SW 1271 (cell line): ENCODE measurements around the gene PPP1R1A.

Experiments
- DNase-seq, 2 experiments: peaks; one replicate each; lab custom pipeline; 2025; lab: John Stamatoyannopoulos, UW

Gene PPP1R1A

GRCh38 chr12:54603173-54603814 lies 14.8 kb upstream of the PPP1R1A start:
- peak; percentile 34 to 81 for DNase-seq

DNA sequence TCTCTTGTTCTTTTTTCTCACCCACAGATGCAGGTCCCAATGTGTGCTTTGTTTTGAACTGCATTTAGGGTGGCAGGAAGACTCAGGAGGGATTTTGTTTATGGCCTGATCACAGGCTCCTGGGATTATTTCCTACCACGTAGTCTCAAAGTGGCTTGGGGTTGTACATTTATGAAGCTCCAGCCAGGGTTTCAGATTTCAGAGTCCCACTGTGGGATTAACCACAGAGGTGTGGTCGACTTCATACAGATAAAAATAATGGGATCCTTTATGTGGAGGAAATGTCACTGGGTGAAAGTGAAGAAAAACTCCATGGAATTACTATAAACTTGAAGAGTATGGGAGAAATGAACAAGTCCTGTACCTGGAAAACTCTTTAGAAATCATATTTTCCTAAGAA lies 14.2 kb upstream of the PPP1R1A start:
- no peak for DNase-seq

DNA sequence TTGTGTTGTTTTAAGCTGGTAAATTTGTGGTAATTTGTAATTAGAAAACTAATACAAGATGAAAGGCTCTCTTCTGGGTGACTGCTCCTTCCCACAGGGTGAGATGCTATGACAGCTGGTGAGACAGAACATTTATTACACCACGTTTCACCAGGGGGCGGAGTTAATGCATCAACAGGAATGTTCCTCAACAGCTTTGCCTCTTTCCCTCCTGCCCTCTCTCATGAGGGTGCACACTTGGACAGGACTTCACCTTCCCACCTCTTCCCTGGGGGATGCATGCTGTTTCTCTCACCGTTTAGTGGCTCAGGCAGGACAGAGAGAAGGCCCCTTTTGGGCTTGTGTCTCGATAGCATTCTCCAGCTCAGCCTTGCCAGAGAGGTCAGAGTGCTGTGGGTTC lies 13.4 kb upstream of the PPP1R1A start:
- no peak for DNase-seq

GRCh38 chr12:54598970-54599369 lies 10.5 kb upstream of the PPP1R1A start:
- no peak for DNase-seq

DNA sequence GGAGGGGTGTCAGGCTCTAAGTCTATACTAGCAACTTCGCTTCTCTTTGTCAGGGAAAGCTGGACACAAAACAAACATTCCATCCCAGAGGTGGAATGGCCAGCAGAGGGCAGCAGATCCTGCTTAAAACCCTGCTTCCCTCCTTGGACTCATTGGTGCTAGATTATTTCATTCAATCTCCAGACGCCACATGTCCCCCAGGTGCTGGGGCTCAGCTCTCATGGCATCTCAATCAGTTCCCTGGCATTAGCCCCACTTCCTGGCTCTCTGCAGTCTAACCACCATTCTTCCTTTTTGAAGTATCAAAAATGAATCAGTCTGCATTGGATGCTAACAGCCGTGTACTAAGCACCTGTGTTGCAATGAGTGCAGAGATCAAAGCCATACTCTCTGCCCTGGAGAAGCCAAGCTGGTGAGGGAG lies 8.1 kb upstream of the PPP1R1A start:
- DNase-seq = peak in 1 of 2 experiments; percentile 53

DNA sequence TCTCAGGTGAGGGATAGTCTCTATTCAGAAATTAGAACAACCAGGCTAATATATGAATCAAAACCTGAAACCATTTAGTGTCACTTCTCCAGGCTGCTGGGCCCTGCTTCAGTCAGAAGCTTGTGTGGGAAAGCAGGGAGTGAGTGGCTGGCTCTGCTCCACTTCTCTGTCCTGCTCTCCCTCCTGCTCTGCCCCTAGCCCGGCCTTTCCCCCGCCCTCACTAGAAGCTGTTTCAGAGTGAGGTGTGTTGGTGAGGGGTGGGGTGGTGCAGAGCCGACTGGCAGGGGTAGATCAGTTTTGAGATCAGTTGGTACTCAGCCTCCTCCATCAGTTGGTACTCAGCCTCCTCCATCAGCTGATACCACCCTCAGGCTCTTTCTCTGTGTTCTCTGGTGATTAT lies 7.0 kb upstream of the PPP1R1A start:
- no peak for DNase-seq

- no peak for DNase-seq
Observed at GRCh38 chr12:54593725-54594124, 5.3 kb upstream of the PPP1R1A start.

DNA sequence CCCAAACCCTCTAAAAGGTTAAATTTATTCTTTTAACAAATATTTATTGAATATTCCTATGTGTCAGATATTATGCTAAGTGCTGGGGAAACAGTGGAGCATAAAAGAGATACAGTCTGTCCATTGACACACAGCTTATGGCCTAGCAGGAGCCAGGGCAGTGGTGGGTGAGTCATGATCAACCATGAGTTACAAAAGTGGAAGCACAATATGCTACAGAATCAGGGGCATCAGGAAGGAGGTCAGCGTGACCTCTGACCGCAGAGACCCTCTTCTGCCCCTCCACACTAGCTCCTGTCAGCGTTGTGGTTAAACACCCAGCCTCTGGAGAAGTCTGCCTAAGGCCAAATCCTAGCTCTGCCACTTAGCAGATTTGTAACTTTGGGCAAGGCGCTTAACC lies 4.7 kb upstream of the PPP1R1A start:
- DNase-seq = no peak

DNA sequence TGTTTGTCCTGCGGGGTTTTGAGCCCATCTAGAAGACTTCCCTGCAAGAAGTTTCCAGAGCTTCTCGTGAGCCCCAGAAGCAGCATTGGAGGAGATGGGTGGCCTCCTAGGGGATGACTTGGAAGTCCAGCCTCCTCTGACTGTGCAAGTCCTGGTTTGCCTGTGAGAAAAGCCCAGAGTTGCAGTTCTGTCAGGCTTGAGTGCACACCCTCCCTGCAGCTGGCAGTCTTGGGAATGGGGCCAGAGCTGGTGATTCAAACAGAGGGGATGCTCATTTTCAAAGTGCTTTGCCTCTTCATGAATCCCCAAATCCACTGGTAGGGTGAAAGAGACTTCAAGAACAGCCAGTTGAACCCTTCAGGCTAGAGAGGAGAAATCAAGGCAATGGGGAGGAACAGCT lies 3.9 kb upstream of the PPP1R1A start:
- no peak for DNase-seq

GRCh38 chr12:54590978-54591591 lies 2.6 kb upstream of the PPP1R1A start:
- no peak for DNase-seq

GRCh38 chr12:54589964-54590363 lies 1.5 kb upstream of the PPP1R1A start:
- DNase-seq = no peak

- no peak for DNase-seq
Observed at GRCh38 chr12:54588890-54589267, 420 bp upstream of the PPP1R1A start.

- DNase-seq = no peak
Observed at GRCh38 chr12:54587315-54587873, 1.1 kb downstream of the PPP1R1A start.

DNA sequence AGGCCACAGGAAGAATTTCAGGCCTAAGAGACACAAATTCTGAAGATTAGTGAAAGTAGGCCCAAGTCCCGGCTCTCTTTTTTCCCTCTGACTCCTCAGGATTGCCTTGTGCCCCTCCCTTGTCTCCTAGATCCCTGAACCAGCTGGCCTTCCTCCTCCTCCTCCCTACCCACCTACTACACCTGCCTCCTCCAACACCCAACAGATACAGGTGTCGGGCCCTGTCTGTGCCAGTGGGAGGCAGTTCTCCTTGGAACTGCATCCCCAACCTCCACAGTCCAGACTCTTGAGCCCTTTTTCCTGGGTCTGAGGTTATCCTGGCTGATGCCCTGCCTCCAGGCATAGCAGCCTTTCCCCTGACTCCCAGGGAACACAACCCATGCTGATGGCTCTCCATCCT lies 1.8 kb downstream of the PPP1R1A start:
- no peak for DNase-seq

DNA sequence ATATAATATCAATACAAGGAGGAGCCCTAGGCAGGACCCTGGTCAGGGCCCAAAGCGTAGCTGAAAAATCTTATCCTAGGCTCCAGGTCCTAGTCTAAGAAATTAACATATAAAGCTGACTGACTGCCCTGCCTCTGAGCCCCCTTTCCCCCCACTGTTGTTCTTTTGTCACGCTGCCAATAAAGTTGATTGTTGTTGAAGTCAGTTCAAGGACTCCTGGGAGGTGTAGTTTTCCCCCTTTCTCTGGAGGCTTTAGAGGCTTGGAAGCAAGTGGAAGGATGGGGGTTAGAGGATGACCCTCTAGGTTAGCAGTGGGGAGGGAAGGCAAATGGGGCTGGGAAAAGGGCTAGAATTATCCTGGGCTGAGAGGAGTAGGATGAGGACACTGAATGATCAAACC lies 3.2 kb downstream of the PPP1R1A start:
- no peak for DNase-seq

- DNase-seq = no peak
Observed at GRCh38 chr12:54584128-54584527, 4.3 kb downstream of the PPP1R1A start.

DNA sequence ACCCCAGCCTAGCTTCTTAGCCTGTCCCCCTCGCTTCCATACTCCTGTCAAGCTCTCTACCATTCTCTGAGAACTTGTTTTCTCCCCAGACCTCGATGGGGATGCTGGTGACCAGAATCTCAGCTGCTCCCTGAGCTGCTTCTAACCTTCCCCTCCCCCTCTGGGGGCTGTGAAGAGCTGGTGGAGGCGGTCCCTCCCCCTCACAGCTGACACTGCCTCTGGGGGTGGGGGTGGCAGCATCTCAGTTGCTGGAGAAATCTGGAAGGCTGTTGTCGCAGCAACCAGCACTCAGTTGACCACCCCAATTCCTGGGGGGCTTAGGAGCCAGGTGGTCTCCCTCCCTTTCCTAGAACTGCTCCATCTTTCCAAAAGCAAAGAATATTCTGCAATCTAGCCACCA lies 4.7 kb downstream of the PPP1R1A start:
- no peak for DNase-seq

- DNase-seq = no peak
Observed at GRCh38 chr12:54581412-54581811, 7.0 kb downstream of the PPP1R1A start.

DNA sequence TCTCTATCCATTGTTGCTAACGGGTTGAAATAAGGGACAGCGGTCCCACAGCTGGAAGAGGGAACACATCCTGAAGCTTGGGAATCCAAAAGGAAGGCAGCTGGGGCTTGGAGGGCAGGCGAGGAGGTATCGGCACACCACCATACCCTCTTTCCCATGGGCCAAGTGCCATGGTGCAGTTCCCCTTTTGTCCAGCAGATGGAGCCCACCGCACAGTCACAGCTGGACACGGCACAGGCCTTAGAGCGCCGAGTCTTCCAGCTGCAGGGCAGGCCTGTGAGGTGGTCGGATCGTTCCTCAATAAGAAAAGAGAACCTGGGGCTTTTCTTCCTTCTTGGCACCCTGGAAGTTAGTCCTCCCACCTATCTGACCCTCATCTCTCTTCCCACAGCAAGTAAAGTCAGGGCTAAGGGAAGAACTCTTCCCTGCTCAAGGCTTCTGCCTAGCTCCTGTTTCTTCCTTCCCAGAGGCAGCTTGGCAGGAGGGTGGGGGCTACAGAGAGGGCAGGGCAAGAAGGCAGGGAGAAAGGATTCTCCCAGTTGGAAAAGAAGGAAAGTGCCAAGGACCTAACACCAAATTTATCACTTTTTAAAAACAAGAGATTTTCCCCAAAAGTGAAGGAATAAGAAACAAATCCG lies 8.6 kb downstream of the PPP1R1A start:
- peak in 1 of 2 experiments; percentile 27 for DNase-seq

DNA sequence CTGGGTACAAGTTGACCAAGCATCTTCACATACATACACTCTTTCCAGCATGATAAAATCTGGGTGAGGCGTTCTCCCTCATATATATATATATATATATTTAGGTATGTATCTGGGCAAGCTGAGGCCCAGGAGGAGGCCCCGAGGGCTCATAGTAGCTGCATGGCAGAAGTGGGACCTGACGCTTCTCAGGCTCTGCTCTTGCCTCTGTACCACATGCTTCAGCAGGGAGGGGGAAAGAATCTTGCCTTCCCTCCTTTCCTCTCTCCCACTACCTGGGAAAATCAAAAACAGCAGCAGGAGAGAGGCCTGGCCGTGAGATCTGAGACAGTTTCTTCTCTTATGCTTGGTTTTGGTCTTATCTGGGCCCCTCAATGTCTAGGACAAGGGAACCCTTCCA lies 9.2 kb downstream of the PPP1R1A start:
- no peak for DNase-seq

DNA sequence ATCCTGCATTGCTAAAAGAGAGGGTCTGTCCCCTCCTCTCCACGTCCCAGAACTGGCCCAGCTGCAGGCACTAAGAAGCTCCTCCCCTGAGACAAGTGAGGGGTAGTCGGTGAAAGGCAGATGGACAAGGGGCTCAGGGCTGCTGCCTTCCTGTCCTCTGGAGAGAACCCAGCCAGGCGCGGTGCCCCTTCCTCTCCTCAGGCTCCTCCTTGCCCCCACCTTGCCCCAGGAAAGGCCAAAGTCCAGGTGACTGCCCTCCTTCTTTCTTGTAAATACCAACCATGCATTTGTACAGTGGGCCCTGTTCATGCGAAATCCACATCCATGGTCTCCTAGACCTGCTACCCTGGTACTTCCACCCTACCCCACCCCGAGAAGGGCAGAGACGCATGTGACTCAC lies 9.7 kb downstream of the PPP1R1A start:
- DNase-seq = no peak

GRCh38 chr12:54572881-54573280 lies 15.6 kb downstream of the PPP1R1A start:
- no peak for DNase-seq
